ENCODE data around the gene DRD2.

Gene DRD2

DNA sequence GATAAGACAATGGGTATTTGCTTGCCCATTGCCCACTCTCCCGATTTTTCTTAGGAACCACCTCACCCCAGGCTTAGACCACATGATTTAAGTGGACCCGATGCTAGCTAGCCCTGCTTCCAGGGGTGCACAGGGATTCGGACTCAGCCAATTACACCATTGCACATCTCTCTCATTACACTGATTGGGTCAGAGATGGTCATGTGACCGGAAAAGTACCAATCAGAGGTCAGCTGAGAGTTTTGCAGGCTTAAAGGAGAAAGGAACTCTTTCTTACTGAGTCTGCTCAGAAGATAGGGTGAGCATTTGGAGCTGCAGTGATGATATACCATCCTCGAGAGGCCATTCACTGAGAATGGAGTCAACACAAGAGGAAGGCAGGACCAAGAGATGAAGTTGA is 99.8 kb downstream of the DRD2 start:
- no peak overlapping the region for H2AFZ ChIP-seq (ENCODE audit: low read length, unreplicated experiment)
- no peaks in the 10 kb centered on the region for H3K4me1 ChIP-seq (ENCODE audit: control insufficient read depth, insufficient read depth, low read length, unreplicated experiment)
- no peaks in the 10 kb centered on the region for H3K79me2 ChIP-seq (ENCODE audit: control insufficient read depth, insufficient read depth, low read length, unreplicated experiment)
- no peak overlapping the region for H3K27ac ChIP-seq (ENCODE audit: low read depth, low read length)
- H3K36me3 ChIP-seq (ENCODE audit: insufficient read depth, low read length): no peaks in the 10 kb centered on the region
- no peak overlapping the region for H3K4me3 ChIP-seq (ENCODE audit: low read depth, low read length)
- peaks cover 19% of the 10 kb centered on the region for H3K27me3 ChIP-seq (ENCODE audit: insufficient read depth, low read length)

DNA sequence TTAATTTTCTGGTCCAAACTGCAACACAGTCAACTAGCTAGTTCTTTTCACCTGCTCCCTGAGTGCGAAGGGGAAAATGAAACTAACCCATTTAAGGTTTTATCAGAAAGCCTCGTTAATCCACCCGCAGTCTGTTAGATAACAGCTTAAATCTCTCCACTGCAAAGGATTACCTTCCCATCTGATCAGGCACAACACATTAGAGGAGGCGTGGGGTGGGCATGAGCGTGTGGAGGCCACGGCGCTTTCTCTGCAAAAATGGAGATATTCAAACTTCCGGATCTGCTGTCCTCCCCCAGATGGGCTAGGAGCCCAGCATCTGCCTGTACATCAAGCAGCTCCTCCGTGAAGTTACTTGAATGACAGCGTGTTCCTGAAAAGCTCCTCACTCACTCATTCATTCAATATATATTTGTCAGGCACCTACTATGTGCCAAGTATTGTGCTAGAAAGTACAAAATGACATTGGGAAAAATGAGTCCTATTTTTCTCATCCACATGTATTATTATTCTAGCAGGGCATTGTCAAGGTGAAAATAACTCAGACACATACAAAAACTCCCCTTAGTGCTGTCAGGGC is 101.1 kb downstream of the DRD2 start:
- Histone ChIP-seq H3K4me1 (ENCODE audit: control insufficient read depth, insufficient read depth, low read length, unreplicated experiment) (no peaks in the 10 kb centered on the region), H3K27me3 (ENCODE audit: insufficient read depth, low read length) (peaks cover 19% of the 10 kb centered on the region), H2AFZ (ENCODE audit: low read length, unreplicated experiment) (no peak overlapping the region), H3K27ac (ENCODE audit: low read depth, low read length) (no peak overlapping the region), H3K4me3 (ENCODE audit: low read depth, low read length) (no peak overlapping the region), H3K79me2 (ENCODE audit: control insufficient read depth, insufficient read depth, low read length, unreplicated experiment) (no peaks in the 10 kb centered on the region), H3K36me3 (ENCODE audit: insufficient read depth, low read length) (no peaks in the 10 kb centered on the region)

GRCh38 chr11:113373306-113373705 is 101.9 kb downstream of the DRD2 start:
- no peak overlapping the region for H2AFZ ChIP-seq (ENCODE audit: low read length, unreplicated experiment)
- H3K4me1 ChIP-seq (ENCODE audit: control insufficient read depth, insufficient read depth, low read length, unreplicated experiment): no peaks in the 10 kb centered on the region
- peaks cover 19% of the 10 kb centered on the region for H3K27me3 ChIP-seq (ENCODE audit: insufficient read depth, low read length)
- H3K4me3 ChIP-seq (ENCODE audit: low read depth, low read length): no peak overlapping the region
- no peak overlapping the region for H3K27ac ChIP-seq (ENCODE audit: low read depth, low read length)
- no peaks in the 10 kb centered on the region for H3K36me3 ChIP-seq (ENCODE audit: insufficient read depth, low read length)
- H3K79me2 ChIP-seq (ENCODE audit: control insufficient read depth, insufficient read depth, low read length, unreplicated experiment): no peaks in the 10 kb centered on the region

- no peak overlapping the region for H3K4me3 ChIP-seq (ENCODE audit: low read depth, low read length)
- H3K4me1 ChIP-seq (ENCODE audit: control insufficient read depth, insufficient read depth, low read length, unreplicated experiment): no peaks in the 10 kb centered on the region
- H3K79me2 ChIP-seq (ENCODE audit: control insufficient read depth, insufficient read depth, low read length, unreplicated experiment): no peaks in the 10 kb centered on the region
- no peaks in the 10 kb centered on the region for H3K36me3 ChIP-seq (ENCODE audit: insufficient read depth, low read length)
- peaks cover 9% of the 10 kb centered on the region; the same call in 1 of the 2 replicates for H3K27me3 ChIP-seq (ENCODE audit: insufficient read depth, low read length)
- H3K27ac ChIP-seq (ENCODE audit: low read depth, low read length): no peak overlapping the region
- no peak overlapping the region for H2AFZ ChIP-seq (ENCODE audit: low read length, unreplicated experiment)
Measured at GRCh38 chr11:113372309-113372708, 102.9 kb downstream of the DRD2 start.

DNA sequence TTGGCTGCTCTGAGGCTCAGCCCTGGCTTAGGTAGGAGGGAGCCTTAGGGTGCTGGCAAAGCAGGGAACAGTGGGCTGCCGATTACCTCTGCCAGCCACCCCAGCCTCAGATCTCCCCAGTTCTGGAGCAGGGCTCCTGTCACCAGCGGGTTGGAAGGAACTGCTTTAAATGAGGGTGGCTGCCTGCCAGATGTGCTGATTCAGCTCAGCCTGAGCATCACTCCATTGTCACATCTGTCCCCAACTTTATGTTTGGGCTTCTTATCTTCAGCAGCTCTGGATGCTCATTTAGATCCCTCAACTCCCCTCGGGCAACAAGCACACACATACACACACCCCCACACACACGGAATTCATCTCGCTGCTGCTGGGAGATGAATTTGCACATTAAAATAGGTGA is 104.6 kb downstream of the DRD2 start:
- Histone ChIP-seq H3K79me2 (ENCODE audit: control insufficient read depth, insufficient read depth, low read length, unreplicated experiment) (no peaks in the 10 kb centered on the region), H3K36me3 (ENCODE audit: insufficient read depth, low read length) (no peaks in the 10 kb centered on the region), H3K4me1 (ENCODE audit: control insufficient read depth, insufficient read depth, low read length, unreplicated experiment) (no peaks in the 10 kb centered on the region), H3K27ac (ENCODE audit: low read depth, low read length) (no peak overlapping the region), H3K4me3 (ENCODE audit: low read depth, low read length) (no peak overlapping the region), H3K27me3 (ENCODE audit: insufficient read depth, low read length) (no peaks in the 10 kb centered on the region), H2AFZ (ENCODE audit: low read length, unreplicated experiment) (no peak overlapping the region)

- Histone ChIP-seq H3K4me1 (ENCODE audit: control insufficient read depth, insufficient read depth, low read length, unreplicated experiment) (no peaks in the 10 kb centered on the region), H3K27me3 (ENCODE audit: insufficient read depth, low read length) (no peaks in the 10 kb centered on the region), H3K36me3 (ENCODE audit: insufficient read depth, low read length) (no peaks in the 10 kb centered on the region), H3K4me3 (ENCODE audit: low read depth, low read length) (no peak overlapping the region), H3K27ac (ENCODE audit: low read depth, low read length) (no peak overlapping the region), H3K79me2 (ENCODE audit: control insufficient read depth, insufficient read depth, low read length, unreplicated experiment) (no peaks in the 10 kb centered on the region), H2AFZ (ENCODE audit: low read length, unreplicated experiment) (no peak overlapping the region)
Measured at GRCh38 chr11:113369411-113369810, 105.8 kb downstream of the DRD2 start.

- Histone ChIP-seq H3K4me3 (ENCODE audit: low read depth, low read length) (no peak overlapping the region), H3K27me3 (ENCODE audit: insufficient read depth, low read length) (no peaks in the 10 kb centered on the region), H3K27ac (ENCODE audit: low read depth, low read length) (no peak overlapping the region), H3K79me2 (ENCODE audit: control insufficient read depth, insufficient read depth, low read length, unreplicated experiment) (no peaks in the 10 kb centered on the region), H3K36me3 (ENCODE audit: insufficient read depth, low read length) (no peaks in the 10 kb centered on the region), H2AFZ (ENCODE audit: low read length, unreplicated experiment) (no peak overlapping the region), H3K4me1 (ENCODE audit: control insufficient read depth, insufficient read depth, low read length, unreplicated experiment) (no peaks in the 10 kb centered on the region)
Measured at GRCh38 chr11:113365895-113366294, 109.3 kb downstream of the DRD2 start.

DNA sequence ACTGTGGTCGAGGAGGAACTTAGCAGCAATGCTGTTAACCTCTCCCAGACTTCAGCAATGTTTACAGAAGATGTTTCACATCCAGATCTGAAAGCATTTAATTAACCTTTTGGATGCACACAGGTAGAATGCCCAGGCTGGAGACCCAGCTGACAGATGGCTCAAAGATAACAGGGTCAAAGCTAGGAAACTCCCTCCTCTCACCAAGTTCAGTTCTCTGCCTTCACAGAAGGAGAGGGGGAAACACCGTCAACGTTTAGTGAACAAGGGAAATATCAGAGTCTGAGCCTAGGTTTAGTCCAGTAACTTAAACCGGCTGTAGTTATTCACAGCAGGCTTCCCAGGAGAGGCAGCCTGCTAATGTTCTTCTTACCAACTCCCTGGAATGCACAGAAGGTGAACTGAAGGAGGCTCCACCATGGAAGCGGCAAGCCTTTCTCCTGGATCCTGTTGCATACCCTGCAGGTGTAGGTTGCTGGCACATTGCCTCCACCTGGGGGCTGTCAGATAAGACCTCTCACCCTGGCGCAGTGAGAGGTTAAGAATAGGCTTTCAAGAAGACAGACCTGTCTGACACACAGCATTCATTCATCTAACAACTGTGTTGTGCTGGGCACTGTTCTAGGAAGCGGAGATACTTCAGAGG is 111.1 kb downstream of the DRD2 start:
- Histone ChIP-seq H3K27me3 (ENCODE audit: insufficient read depth, low read length) (no peaks in the 10 kb centered on the region), H3K79me2 (ENCODE audit: control insufficient read depth, insufficient read depth, low read length, unreplicated experiment) (no peaks in the 10 kb centered on the region), H3K36me3 (ENCODE audit: insufficient read depth, low read length) (no peaks in the 10 kb centered on the region), H3K27ac (ENCODE audit: low read depth, low read length) (no peak overlapping the region), H2AFZ (ENCODE audit: low read length, unreplicated experiment) (no peak overlapping the region), H3K4me1 (ENCODE audit: control insufficient read depth, insufficient read depth, low read length, unreplicated experiment) (no peaks in the 10 kb centered on the region), H3K4me3 (ENCODE audit: low read depth, low read length) (no peak overlapping the region)

GRCh38 chr11:113363406-113363805 is 111.8 kb downstream of the DRD2 start:
- H3K4me3 ChIP-seq (ENCODE audit: low read depth, low read length): no peak overlapping the region
- no peaks in the 10 kb centered on the region for H3K27me3 ChIP-seq (ENCODE audit: insufficient read depth, low read length)
- no peaks in the 10 kb centered on the region for H3K79me2 ChIP-seq (ENCODE audit: control insufficient read depth, insufficient read depth, low read length, unreplicated experiment)
- no peak overlapping the region for H2AFZ ChIP-seq (ENCODE audit: low read length, unreplicated experiment)
- H3K4me1 ChIP-seq (ENCODE audit: control insufficient read depth, insufficient read depth, low read length, unreplicated experiment): no peaks in the 10 kb centered on the region
- no peaks in the 10 kb centered on the region for H3K36me3 ChIP-seq (ENCODE audit: insufficient read depth, low read length)
- no peak overlapping the region for H3K27ac ChIP-seq (ENCODE audit: low read depth, low read length)

Measured in ACC112 (cell line).